ENCODE results near the gene HTT. TPM values are rescaled to one million over a fixed set of nuclear protein-coding genes. Genes with fewer than 3 reads are reported as not detected.
"Not testable (repeated sequence)": the region's sequence is repeated elsewhere in the genome, so short reads cannot be mapped to it uniquely, and the experiment has no call there.

Gene HTT
- total RNA-seq, 2 experiments from 2014 or later = 54.2 to 56.5 TPM

DNA sequence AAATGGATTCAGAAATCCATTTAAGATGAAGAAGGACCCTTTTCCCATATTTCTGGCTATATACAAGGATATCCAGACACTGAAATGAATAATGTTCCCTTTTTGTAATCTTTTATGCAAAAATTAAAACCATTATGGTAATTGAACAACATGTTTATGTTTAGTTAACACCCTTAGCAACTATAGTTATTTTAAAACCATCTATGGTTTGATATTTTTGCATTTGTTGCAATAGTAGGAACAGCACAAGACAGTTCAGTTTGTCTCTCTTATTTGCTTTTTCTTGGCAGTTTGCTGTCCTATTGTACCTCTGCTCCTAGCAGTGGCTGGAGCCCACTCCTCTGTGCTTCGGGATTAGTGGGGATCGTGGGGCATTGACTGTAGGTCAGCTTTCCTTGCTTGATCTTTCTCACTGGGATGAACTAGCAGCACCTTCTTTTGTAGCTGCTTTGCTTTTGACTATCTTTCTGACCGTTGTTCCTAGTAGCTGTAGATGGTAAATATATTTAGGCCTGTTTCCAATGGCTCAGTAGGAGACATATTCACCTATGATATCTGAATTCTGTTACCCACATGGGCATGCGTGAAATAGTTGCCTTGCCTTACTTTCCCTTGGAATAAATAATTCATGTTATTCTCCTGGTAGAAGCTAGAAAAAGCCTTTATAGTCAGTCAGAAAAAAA lies 12.8 kb downstream of the HTT start:
- ChIA-PET POLR2A (no interaction called here), CTCF (interaction anchor here (0.8 to 1.7 kb wide), 3 partner anchors 18 to 109 kb away, joined by 3 to 6 read pairs (median 4); no protein-coding TSS in a partner anchor)
- intact Hi-C loops (cut with micrococcal nuclease) = no loop called here
- Mint-ChIP-seq H3K4me1 (ENCODE audit: low read depth) (peaks cover 39% of the 10 kb centered on the region), H3K9me3 (no peaks in the 10 kb centered on the region), H3K27ac (no peak overlapping the region), H3K4me3 (no peak overlapping the region), H3K27me3 (no peaks in the 10 kb centered on the region), H3K36me3 (ENCODE audit: low read depth) (peaks cover 17% of the 10 kb centered on the region)
- DNase-seq (no peak), ATAC-seq (no peak)
- TF ChIP-seq, protein P1, sequence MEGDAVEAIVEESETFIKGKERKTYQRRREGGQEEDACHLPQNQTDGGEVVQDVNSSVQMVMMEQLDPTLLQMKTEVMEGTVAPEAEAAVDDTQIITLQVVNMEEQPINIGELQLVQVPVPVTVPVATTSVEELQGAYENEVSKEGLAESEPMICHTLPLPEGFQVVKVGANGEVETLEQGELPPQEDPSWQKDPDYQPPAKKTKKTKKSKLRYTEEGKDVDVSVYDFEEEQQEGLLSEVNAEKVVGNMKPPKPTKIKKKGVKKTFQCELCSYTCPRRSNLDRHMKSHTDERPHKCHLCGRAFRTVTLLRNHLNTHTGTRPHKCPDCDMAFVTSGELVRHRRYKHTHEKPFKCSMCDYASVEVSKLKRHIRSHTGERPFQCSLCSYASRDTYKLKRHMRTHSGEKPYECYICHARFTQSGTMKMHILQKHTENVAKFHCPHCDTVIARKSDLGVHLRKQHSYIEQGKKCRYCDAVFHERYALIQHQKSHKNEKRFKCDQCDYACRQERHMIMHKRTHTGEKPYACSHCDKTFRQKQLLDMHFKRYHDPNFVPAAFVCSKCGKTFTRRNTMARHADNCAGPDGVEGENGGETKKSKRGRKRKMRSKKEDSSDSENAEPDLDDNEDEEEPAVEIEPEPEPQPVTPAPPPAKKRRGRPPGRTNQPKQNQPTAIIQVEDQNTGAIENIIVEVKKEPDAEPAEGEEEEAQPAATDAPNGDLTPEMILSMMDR (IDR thresholded peaks at IDR 0.05) = no peak

DNA sequence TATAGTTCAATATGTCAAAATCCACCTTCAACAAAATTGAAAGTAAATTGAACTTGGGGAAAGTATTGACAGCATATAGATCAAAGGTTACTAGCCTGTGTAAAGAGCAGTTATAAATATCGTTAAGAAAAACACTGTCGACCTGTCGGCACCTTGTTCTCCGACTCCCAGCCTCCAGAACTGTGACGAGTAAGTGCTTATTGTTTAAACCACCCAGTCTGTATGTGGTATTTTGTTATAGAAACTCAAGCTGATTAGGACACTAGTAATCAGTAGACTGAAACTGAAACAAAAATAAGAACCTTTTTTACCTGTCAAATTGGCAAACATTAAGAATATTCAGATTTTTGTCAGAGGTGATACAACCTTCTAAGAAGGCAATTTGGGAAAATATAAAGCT lies 17.0 kb downstream of the HTT start:
- Mint-ChIP-seq H3K4me1 (ENCODE audit: low read depth) (peaks cover 8% of the 10 kb centered on the region), H3K36me3 (ENCODE audit: low read depth) (peaks cover 31% of the 10 kb centered on the region), H3K9me3 (no peaks in the 10 kb centered on the region), H3K27me3 (no peaks in the 10 kb centered on the region), H3K4me3 (no peak overlapping the region), H3K27ac (no peak overlapping the region)
- POLR2A ChIA-PET = no interaction called here
- ATAC-seq (no peak), DNase-seq (no peak)
- CTCF ChIA-PET = interaction anchor here (0.6 kb wide), 1 partner anchor 16 kb away, joined by 3 read pairs; no protein-coding TSS in a partner anchor
- intact Hi-C loops (cut with micrococcal nuclease) = no loop called here
- TF ChIP-seq, protein P1 (IDR thresholded peaks at IDR 0.05) = no peak

DNA sequence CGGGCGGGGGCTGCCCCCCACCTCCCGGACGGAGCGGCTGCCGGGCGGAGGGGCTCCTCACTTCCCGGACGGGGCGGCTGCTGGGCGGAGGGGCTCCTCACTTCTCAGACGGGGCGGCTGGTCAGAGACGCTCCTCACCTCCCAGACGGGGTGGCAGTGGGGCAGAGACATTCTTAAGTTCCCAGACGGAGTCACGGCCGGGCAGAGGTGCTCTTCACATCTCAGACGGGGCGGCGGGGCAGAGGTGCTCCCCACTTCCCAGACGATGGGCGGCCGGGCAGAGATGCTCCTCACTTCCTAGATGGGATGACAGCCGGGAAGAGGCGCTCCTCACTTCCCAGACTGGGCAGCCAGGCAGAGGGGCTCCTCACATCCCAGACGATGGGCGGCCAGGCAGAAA lies 20.2 kb downstream of the HTT start:
- peaks cover 24% of the 10 kb centered on the region for H3K36me3 Mint-ChIP-seq (ENCODE audit: low read depth)
- DNase-seq; H3K4me1 Mint-ChIP-seq (ENCODE audit: low read depth); POLR2A ChIA-PET; CTCF ChIA-PET; H3K27ac Mint-ChIP-seq; H3K4me3 Mint-ChIP-seq; intact Hi-C loops (cut with micrococcal nuclease); H3K9me3 Mint-ChIP-seq; H3K27me3 Mint-ChIP-seq; ATAC-seq: not testable (repeated sequence)

DNA sequence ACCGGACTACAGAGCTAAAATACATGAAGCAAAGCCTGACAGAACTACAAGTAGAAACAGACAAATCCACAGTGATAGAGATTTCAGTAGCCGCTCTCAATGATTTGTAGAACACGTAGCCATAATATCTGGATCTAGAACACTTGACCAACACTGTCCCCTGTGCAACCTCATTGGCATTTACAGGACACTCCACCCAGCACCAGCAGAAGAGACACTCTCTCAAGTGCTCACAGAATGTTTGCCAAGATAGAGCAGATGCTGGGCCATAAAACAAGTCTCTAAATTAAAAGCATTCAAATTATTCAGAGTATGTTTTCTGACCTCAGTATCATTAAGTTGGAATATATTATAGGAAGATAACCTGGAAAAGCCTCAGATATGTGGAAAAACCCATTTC lies 21.7 kb downstream of the HTT start:
- H3K4me3 Mint-ChIP-seq = no peak overlapping the region
- POLR2A ChIA-PET = interaction anchor here (1.0 kb wide), 1 partner anchor 9 kb away, joined by 3 read pairs; no protein-coding TSS in a partner anchor
- CTCF ChIA-PET = interaction anchor here (4.1 kb wide), 1 partner anchor 11 kb away, joined by 25 read pairs; no protein-coding TSS in a partner anchor
- peaks cover 3% of the 10 kb centered on the region for H3K4me1 Mint-ChIP-seq (ENCODE audit: low read depth)
- no peaks in the 10 kb centered on the region for H3K9me3 Mint-ChIP-seq
- H3K27me3 Mint-ChIP-seq = no peaks in the 10 kb centered on the region
- DNase-seq (no peak), ATAC-seq (no peak)
- intact Hi-C loops (cut with micrococcal nuclease) = no loop called here
- H3K27ac Mint-ChIP-seq = no peak overlapping the region
- TF ChIP-seq, protein P1 (IDR thresholded peaks at IDR 0.05) = no peak
- peaks cover 24% of the 10 kb centered on the region for H3K36me3 Mint-ChIP-seq (ENCODE audit: low read depth)

DNA sequence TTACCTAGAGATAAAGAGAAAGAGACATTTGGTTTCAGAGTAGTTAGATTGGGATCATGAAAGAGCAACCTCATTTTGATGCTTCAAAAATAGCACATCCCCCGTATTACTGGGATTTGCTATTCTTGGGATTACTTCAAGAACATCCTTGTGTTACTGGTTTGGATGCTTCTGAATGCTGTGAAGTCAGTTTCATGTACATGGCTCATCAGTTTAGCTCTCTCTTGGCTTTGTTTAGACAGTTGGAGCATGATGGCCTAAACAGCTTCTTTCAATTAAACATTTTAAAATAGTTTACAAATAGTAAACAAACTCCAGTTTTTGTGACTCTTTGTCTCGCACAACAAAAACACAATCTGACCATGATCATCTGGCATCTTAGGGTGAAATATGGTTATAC lies 23.9 kb downstream of the HTT start:
- DNase-seq (no peak), ATAC-seq (no peak)
- TF ChIP-seq, protein P1 (IDR thresholded peaks at IDR 0.05) = no peak
- H3K27me3 Mint-ChIP-seq = no peaks in the 10 kb centered on the region
- no peak overlapping the region for H3K27ac Mint-ChIP-seq
- no peak overlapping the region for H3K4me3 Mint-ChIP-seq
- CTCF ChIA-PET = interaction anchor here (4.1 kb wide), 1 partner anchor 9 kb away, joined by 25 read pairs; no protein-coding TSS in a partner anchor
- no peaks in the 10 kb centered on the region for H3K9me3 Mint-ChIP-seq
- POLR2A ChIA-PET = no interaction called here
- intact Hi-C loops (cut with micrococcal nuclease) = no loop called here
- peaks cover 15% of the 10 kb centered on the region for H3K36me3 Mint-ChIP-seq (ENCODE audit: low read depth)
- H3K4me1 Mint-ChIP-seq (ENCODE audit: low read depth) = peaks cover 4% of the 10 kb centered on the region
